CD1c-positive myeloid dendritic cell (primary cell): ENCODE measurements around the gene OR4C6.

Experiments used
- DNase-seq: peaks from one replicate; pipeline ENCODE4 v3.0.0-alpha.2; 2016; ENCODE audit errors: extremely low spot score

OR4C6 gene

DNA sequence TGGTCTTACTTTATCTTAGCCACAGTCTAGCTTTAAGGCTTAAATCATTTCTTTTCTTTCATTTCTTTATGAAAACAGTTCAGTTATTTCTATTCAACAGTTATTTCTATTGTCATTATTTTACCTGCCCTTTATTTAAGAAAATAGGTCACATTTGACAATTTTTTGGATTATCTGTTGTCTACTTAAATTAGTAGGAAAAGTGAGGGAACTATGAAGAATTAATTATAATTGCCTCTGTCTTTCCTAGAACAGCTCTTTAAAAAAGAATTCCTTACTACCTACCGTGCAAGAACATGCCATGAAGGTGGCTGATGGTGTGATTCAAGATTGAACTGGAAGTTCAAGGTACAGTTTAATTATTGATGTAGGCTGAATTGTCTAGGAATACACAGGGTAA is at the start of gene OR4C6:
Gene OR4C6 (plus strand): TSS at position 301 of the 400 bp plus-strand sequence. CDS start 2,966 bp downstream, outside the sequence.
- no peak for DNase-seq

DNA sequence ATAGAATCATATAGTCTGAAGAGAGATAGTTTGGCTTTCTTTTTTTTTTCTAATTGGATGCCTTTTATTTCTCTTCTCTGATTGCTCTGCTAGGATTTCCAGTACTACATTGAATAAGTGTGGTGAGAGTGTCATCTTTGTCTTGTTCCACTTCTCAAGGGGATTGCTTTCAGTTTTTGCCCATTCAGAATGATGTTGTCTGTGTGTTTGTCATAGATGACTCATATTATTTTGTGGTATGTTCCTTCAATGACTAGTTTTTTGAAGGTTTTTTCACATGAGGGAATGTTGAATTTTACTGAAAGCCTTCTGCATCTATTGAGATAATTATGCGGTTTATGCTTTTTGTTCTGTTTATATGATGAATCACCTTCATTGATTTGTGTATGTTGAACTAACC is 37.5 kb upstream of the OR4C6 start:
- DNase-seq: no peak

DNA sequence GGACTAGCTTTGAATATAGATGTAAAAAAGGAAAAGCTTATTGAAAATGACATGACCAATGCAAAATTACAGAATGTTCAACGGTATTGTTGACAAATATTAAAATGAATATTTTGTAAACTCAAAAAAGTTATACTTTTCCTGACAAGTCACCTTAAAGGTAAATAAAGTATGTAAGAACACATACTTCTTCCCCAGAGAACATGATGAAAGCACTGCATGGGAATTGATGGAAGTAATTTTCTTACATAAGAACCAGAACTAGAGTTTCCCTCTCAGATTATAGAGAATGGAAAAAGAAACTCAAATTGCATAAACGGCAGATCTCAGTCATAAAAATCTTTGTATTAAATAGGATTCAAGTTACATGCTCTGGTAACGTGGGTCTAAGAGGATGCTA is 27.2 kb upstream of the OR4C6 start, which contains the start of gene OR4P4:
Gene OR4P4 (plus strand): TSS at position 301 of the 400 bp plus-strand sequence.
- DNase-seq: no peak

DNA sequence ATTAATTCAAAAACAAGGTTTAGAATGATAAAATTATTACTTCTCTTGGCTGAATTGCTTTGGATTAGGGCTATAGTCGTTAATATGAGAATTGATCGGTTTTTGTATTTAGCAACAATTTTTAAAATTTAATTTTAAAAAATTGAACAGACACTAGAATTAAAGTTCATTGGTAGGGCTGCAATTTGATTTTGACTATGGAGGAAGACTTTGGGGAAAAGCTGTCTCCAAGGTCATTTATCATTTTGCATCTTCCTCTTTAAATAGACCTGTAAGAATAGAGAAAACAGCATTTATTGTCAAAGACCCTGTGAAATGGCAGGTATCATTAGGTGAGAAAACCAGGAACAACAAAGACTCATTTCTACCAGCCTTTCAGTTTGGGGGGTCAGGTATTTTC is 14.0 kb upstream of the OR4C6 start, which contains the start of gene OR4S2:
Gene OR4S2 (plus strand): TSS at position 301 of the 400 bp plus-strand sequence. CDS start 2,577 bp downstream, outside the sequence.
- no peak for DNase-seq

DNA sequence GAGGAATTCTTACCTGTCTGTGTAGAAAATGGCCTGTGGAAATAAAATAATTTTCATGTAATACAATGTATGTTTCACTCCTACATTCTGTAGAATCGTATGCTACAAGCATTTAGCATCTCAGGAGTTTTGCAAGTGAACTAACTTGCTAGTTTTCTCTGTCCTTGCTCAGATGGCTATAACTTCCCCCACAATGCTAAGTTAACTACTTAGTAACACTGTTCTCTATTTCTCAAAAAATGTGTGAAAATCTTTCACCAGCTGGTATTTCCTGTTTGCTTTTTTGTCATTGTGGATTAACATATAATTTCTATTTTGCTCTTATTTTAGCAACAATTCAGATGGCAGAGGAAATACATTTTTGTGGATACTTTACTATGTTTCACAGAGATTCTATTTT is 9.4 kb upstream of the OR4C6 start:
- DNase-seq: no peak

DNA sequence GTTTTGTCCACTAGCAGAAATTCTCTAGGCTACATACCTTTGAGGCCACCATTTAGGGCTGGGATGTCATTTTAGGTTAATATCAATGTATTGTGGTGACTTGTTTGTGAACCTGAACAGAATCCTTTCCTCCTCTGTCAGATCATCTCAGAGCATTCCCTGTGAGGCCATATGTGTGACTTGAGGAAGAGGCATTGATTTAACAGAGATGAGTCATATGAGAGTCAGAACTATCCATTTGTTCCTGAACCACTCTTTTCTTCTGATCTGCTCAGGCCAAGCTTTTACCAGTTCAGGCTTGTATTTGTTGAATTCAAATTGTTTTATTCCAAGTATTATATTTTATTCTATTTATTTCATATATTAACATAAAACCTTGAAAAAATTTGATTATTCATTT is 6.9 kb upstream of the OR4C6 start:
- no peak for DNase-seq

DNA sequence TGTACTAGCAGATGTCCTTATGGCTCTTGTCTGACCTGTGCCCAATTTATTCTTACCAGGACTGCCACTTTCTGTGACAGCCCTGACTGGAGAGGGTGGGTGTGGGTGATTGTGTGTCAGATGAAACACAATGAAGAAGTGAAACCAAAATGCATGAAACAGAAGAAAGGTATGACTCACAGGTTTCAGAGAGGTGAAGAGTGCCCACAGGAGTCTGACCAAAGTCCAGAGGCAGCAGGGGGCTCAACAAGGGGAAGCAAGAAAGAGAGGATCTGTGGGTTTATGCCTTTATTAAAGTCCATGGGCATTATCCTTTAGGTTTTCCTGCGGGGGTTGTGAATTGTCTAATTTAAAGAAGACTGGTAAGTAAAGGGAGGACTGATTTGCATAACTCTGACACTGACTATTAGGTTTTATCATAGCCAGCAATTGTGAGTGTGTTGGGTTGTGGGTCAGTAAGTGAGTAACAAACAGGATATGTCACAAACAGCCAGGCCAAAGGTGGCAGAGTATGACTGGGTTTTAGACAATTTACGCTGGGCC is 3.9 kb upstream of the OR4C6 start:
- DNase-seq: no peak

DNA sequence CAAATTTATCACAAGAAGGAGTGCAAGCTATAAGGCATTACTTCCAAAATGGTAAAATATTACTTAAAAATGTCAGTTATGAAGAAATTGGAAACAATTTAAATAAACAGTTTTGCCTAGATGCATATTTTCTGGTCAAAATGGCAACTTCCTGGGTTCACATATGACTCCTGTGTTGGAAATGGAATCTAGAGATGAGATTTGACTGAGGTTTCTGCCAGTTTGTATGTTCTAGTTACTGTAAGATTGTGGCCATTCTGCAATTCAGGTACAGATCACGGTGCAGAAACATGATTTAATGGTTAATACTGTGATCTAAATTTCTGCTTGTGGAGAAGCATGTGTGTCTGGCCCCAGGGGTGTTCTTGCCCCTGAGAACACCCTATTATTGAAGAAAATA is 3.4 kb upstream of the OR4C6 start:
- DNase-seq: no peak

DNA sequence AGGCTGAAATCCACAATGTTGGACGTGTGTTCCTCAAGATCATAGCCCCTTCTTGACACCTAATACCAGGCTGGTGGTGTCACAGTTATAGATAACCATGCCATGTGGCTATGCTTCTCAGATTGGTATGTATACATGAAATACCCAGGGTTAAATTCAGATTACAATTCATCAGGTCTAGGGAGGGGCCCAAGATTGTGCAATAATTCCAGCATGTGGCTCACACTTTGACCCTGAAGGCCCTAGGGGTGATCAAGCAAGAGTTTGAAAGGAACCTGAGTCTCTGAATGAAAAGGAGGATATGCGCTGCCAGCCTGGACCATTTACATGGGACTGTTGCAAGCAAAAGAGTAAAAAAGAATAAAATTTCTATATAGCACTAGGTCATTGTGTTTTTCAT is 7.4 kb downstream of the OR4C6 start:
- DNase-seq: no peak

DNA sequence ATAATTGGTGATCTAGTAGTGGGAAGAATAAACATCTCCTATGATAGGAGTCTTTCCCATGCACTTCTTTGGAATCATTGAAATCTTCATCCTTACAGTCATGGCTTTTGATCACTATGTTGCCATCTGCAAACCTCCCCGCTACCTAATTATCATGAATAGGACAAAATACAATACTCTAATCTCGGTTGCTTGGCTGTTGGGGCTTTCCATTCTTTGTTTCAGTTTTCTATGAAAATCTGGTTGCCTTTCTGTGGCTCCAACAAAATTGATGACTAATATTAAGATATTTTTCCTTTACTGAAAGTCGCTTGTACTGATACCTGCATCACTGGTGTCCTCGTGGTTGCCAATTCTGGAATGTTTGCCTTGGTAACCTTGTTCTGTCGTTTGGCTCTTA is 11.9 kb downstream of the OR4C6 start:
- no peak for DNase-seq

DNA sequence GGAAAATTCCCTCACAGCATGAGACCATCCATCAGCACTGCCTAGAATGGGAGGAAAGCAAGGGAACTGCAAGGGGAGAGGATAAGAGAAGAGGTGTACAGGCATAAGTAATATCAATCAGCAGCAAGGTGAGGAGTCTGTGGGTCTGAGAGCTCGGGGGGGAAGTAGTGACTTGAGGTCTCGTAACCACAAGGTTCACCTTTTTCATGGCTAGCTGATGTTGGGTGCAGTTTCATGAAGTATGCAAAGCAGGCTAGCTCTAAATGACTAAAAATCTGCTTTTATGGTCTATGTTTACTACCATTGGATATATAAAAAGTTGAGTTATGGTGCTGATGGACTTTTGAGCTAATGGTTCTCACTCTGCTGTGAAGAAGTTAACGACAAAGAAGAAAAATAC is 35.8 kb downstream of the OR4C6 start:
- DNase-seq: no peak

DNA sequence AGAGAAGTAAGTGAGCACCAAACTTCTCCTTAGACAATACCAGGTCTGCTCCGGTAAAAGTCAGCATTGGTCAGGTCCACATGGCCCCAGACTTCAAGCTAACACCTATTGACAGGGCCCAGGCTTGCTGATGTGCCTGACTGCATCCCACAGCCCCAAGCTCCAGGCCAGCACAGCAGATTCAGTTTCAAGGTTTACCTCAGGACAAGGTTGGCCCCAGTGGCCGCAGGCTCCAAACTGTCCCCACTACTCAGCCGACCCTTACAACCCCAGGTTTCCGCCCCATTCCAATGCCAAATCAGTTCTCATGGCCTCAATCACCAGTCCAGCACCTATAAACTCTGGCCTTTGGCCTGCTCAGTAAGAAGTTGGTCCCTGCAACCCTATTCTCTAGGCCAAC is 39.4 kb downstream of the OR4C6 start:
- DNase-seq: no peak

DNA sequence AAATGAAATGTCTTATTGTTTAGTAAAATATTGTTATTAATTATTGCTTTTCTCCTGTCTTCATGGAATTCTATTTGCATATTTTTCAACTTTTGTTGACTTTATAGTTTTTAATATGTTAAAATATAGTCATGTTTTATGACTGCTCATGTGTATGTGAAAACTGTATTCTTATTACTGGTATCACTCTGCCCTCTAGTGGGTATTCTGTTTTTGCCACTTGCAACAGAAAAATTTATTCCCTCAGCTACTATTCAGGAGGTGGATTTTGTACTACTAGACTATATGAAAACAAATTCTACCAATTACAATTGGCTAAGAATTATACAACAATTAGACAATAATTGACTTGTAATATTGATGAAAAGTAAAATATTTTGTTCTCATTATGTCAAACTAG is 45.0 kb downstream of the OR4C6 start:
- no peak for DNase-seq

DNA sequence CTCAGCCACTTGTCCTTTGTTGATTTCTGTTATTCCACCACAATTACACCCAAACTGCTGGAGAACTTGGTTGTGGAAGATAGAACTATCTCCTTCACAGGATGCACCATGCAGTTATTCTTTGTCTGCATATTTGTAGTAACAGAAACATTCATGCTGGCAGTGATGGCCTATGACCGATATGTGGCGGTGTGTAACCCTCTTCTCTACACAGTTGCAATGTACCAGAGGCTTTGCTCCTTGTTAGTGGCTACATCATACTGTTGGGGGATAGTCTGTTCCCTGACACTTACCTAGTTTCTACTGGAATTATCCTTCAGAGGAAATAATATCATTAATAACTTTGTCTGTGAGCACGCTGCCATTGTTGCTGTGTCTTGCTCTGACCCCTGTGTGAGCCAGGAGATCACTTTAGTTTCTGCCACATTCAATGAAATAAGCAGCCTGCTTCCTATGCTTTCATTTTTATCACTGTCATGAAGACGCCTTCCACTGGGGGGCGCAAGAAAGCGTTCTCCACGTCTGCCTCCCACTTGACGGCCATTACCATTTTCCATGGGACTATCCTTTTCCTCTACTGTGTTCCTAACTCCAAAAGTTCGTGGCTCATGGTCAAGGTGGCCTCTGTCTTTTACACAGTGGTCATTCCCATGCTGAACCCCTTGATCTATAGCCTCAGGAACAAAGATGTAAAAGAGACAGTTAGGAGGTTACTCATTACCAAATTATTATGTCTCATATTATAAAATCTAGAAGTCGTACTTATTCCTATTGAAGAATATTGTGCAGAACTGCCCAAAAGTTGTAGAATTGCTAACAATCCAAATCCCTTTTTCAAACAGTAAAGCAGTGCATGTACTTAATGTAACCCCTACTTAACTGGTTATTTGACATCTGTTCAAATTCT is 53.2 kb downstream of the OR4C6 start:
- DNase-seq: no peak
